GM23338 (cell line): ENCODE results near the gene SREK1IP1.

ENCODE experiments used
- CREB1 ChIP-seq: fragments of 250-450 bp; sonication (Bioruptor Pico); IDR thresholded peaks from 2 replicates; pipeline ENCODE4 v1.5.0; 2020; ENCODE audit warnings: low read depth, mild to moderate bottlenecking, moderate library complexity
- EZH2 ChIP-seq: fragments of 200-600 bp; sonication (generic); IDR thresholded peaks from one replicate; pipeline ENCODE4 v1.8.0; 2017; ENCODE audit warnings: antibody characterized with exemption, mild to moderate bottlenecking, low read depth; ENCODE audit not compliant: unreplicated experiment
- EZH2phosphoT487 ChIP-seq: fragments of 200-600 bp; sonication (generic); IDR thresholded peaks from one replicate; pipeline ENCODE4 v1.8.1; 2018; ENCODE audit warnings: antibody characterized with exemption; ENCODE audit not compliant: unreplicated experiment
- JUNB ChIP-seq: IDR thresholded peaks from one replicate; pipeline ENCODE4 v1.6.1; 2016; ENCODE audit warnings: antibody characterized with exemption; ENCODE audit not compliant: unreplicated experiment
- NANOG ChIP-seq: IDR thresholded peaks from 2 replicates; pipeline ENCODE4 v1.6.1; 2016; ENCODE audit warnings: antibody characterized with exemption, borderline replicate concordance
- POLR2AphosphoS5 ChIP-seq: IDR thresholded peaks from 2 replicates; pipeline ENCODE4 v1.6.1; 2016; ENCODE audit warnings: antibody characterized with exemption, low read depth
- STAT1 ChIP-seq: IDR thresholded peaks from one replicate; pipeline ENCODE4 v1.6.1; 2016; ENCODE audit warnings: antibody characterized with exemption; ENCODE audit not compliant: unreplicated experiment
- ZNF114 ChIP-seq: fragments of 250-450 bp; sonication (Bioruptor Pico); IDR thresholded peaks from 2 replicates; pipeline ENCODE4 v1.5.0; 2020; ENCODE audit warnings: mild to moderate bottlenecking, moderate library complexity
- ZNF331 ChIP-seq: fragments of 250-450 bp; sonication (Bioruptor Pico); IDR thresholded peaks from 2 replicates; pipeline ENCODE4 v1.5.0; 2020; ENCODE audit warnings: low read depth, mild to moderate bottlenecking, moderate library complexity
- TF ChIP-seq, protein P1 (sequence below): IDR thresholded peaks from one replicate; pipeline ENCODE4 v1.6.1; 2018; ENCODE audit warnings: antibody characterized with exemption; ENCODE audit not compliant: unreplicated experiment
- TF ChIP-seq, protein P2 (sequence below), 2 experiments: fragments of 200-600 bp in 1 of 2; sonication (generic) in 1 of 2; conservative IDR thresholded peaks; 2 replicates each; pipeline versions ENCODE4 v1.5.1 to v1.6.1; 2016 to 2017; ENCODE audit warnings: antibody characterized with exemption in 2 of 2, low read depth in 2 of 2, mild to moderate bottlenecking in 2 of 2, moderate library complexity in 1 of 2
- TF ChIP-seq, protein P3 (sequence below): IDR thresholded peaks from 2 replicates; pipeline ENCODE4 v1.6.1; 2016; ENCODE audit warnings: antibody characterized with exemption

DNA sequence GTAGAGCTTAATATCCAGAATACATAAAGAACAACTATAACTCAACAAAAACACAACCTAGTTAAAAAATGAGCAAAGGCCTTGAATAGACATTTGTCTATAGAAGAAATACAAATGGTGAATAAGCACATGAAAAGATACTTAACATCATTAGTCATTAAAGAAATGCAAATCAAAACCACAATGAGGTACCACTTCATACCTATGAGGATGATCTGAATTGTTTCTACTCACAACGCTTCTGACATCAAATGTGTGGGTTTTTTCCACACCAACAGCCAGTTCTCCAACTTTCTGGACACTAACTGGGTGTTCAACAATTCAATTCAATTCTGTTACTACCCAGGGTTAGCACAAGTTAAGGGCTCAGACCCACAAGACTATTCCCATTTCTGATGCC, 22.0 kb downstream of the SREK1IP1 start:
- TF ChIP-seq, protein P1, sequence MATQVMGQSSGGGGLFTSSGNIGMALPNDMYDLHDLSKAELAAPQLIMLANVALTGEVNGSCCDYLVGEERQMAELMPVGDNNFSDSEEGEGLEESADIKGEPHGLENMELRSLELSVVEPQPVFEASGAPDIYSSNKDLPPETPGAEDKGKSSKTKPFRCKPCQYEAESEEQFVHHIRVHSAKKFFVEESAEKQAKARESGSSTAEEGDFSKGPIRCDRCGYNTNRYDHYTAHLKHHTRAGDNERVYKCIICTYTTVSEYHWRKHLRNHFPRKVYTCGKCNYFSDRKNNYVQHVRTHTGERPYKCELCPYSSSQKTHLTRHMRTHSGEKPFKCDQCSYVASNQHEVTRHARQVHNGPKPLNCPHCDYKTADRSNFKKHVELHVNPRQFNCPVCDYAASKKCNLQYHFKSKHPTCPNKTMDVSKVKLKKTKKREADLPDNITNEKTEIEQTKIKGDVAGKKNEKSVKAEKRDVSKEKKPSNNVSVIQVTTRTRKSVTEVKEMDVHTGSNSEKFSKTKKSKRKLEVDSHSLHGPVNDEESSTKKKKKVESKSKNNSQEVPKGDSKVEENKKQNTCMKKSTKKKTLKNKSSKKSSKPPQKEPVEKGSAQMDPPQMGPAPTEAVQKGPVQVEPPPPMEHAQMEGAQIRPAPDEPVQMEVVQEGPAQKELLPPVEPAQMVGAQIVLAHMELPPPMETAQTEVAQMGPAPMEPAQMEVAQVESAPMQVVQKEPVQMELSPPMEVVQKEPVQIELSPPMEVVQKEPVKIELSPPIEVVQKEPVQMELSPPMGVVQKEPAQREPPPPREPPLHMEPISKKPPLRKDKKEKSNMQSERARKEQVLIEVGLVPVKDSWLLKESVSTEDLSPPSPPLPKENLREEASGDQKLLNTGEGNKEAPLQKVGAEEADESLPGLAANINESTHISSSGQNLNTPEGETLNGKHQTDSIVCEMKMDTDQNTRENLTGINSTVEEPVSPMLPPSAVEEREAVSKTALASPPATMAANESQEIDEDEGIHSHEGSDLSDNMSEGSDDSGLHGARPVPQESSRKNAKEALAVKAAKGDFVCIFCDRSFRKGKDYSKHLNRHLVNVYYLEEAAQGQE: no peak
- TF ChIP-seq, protein P2, sequence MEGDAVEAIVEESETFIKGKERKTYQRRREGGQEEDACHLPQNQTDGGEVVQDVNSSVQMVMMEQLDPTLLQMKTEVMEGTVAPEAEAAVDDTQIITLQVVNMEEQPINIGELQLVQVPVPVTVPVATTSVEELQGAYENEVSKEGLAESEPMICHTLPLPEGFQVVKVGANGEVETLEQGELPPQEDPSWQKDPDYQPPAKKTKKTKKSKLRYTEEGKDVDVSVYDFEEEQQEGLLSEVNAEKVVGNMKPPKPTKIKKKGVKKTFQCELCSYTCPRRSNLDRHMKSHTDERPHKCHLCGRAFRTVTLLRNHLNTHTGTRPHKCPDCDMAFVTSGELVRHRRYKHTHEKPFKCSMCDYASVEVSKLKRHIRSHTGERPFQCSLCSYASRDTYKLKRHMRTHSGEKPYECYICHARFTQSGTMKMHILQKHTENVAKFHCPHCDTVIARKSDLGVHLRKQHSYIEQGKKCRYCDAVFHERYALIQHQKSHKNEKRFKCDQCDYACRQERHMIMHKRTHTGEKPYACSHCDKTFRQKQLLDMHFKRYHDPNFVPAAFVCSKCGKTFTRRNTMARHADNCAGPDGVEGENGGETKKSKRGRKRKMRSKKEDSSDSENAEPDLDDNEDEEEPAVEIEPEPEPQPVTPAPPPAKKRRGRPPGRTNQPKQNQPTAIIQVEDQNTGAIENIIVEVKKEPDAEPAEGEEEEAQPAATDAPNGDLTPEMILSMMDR (conservative IDR thresholded peaks at IDR 0.05; ENCODE audit: low read depth in 2 of 2): no peak
- no peak for TF ChIP-seq EZH2
- TF ChIP-seq POLR2AphosphoS5: no peak
- no peak for TF ChIP-seq NANOG
- no peak for TF ChIP-seq EZH2phosphoT487
- TF ChIP-seq JUNB: no peak
- TF ChIP-seq ZNF114 (CRISPR knock-in tag): no peak
- TF ChIP-seq ZNF331: no peak
- TF ChIP-seq CREB1: no peak
- TF ChIP-seq, protein P3, sequence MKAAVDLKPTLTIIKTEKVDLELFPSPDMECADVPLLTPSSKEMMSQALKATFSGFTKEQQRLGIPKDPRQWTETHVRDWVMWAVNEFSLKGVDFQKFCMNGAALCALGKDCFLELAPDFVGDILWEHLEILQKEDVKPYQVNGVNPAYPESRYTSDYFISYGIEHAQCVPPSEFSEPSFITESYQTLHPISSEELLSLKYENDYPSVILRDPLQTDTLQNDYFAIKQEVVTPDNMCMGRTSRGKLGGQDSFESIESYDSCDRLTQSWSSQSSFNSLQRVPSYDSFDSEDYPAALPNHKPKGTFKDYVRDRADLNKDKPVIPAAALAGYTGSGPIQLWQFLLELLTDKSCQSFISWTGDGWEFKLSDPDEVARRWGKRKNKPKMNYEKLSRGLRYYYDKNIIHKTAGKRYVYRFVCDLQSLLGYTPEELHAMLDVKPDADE: no peak
- TF ChIP-seq STAT1: no peak
